ENCODE data around the gene IGSF8. TPM values are rescaled to one million over a fixed set of nuclear protein-coding genes. Genes with fewer than 3 reads are reported as not detected.

IGSF8 gene
- total RNA-seq, 1 donor from 2014 or later: 17.2 TPM

DNA sequence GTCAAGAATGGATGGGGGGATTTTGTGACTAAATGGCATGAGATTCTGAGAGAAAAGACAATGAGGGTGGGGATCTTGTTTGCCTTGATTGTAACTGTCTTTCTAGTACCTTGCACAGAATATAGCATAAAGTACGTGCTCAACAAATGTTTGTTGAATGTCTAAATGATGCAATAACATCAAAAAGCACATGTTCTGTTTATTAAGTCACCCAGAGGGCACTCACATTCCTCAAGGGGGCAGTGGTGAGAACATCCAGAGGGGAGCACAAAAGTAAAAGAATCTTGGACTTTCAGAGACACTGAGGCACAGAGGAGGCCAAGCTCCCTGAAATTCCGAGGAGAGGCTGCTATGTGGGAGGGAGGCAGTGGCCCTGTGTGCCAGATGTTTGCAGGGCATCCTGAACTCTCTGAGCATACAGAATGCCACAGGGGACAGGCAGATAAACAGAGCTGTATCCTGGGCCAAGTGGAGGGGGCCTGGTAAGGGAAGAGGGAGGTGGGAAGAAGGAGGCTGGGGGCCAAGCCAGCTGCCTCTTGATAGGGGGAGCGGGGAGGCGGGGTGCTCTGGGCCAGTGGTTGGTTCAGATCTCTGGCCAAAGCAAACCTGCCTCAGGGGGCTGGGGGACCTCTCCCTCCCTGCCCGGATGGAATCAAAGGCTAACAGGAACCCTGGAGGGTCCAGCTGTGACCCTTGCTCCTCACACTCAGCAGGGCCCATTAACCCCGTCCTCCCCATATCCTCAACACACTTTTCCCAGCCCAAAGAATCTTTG is 10.7 kb upstream of the IGSF8 start:
- Mint-ChIP-seq H3K9me3 (ENCODE audit: unreplicated experiment) (no peaks in the 10 kb centered on the region), H3K4me1 (ENCODE audit: unreplicated experiment) (peaks cover 30% of the 10 kb centered on the region), H3K27me3 (ENCODE audit: unreplicated experiment) (peaks cover 18% of the 10 kb centered on the region), H3K27ac (ENCODE audit: unreplicated experiment) (no peak overlapping the region), H3K36me3 (ENCODE audit: low read depth, unreplicated experiment) (peaks cover 4% of the 10 kb centered on the region), H3K4me3 (ENCODE audit: unreplicated experiment) (peak overlapping the region; percentile 2)
- peak; percentile 58 for DNase-seq (ENCODE audit: low spot score)
- TF ChIP-seq, protein P1, sequence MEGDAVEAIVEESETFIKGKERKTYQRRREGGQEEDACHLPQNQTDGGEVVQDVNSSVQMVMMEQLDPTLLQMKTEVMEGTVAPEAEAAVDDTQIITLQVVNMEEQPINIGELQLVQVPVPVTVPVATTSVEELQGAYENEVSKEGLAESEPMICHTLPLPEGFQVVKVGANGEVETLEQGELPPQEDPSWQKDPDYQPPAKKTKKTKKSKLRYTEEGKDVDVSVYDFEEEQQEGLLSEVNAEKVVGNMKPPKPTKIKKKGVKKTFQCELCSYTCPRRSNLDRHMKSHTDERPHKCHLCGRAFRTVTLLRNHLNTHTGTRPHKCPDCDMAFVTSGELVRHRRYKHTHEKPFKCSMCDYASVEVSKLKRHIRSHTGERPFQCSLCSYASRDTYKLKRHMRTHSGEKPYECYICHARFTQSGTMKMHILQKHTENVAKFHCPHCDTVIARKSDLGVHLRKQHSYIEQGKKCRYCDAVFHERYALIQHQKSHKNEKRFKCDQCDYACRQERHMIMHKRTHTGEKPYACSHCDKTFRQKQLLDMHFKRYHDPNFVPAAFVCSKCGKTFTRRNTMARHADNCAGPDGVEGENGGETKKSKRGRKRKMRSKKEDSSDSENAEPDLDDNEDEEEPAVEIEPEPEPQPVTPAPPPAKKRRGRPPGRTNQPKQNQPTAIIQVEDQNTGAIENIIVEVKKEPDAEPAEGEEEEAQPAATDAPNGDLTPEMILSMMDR (IDR thresholded peaks at IDR 0.05; ENCODE audit: unreplicated experiment): peak; percentile 49

DNA sequence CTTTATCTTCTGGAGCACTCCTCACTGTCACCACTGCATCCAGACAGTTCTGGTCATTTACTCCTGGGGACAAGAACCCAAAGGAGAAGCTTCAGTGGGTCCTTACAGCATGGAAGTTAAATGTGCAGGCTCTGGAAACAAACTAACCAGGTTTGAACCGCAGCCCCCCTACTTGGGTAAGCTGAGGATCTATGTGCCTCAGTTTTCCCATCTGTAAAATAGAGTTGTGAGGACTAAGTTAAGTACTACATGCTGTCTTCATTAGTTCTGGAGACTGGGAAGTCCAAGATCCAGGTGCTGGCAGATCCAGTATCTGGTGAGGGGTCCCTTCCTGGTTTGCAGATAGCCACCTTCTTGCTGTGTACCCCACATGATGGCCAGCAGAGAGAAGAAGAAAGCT is 9.1 kb upstream of the IGSF8 start:
- TF ChIP-seq, protein P1 (IDR thresholded peaks at IDR 0.05; ENCODE audit: unreplicated experiment): no peak
- Mint-ChIP-seq H3K27ac (ENCODE audit: unreplicated experiment) (no peak overlapping the region), H3K4me1 (ENCODE audit: unreplicated experiment) (peaks cover 30% of the 10 kb centered on the region), H3K36me3 (ENCODE audit: low read depth, unreplicated experiment) (no peaks in the 10 kb centered on the region), H3K4me3 (ENCODE audit: unreplicated experiment) (no peak overlapping the region), H3K9me3 (ENCODE audit: unreplicated experiment) (no peaks in the 10 kb centered on the region), H3K27me3 (ENCODE audit: unreplicated experiment) (peaks cover 13% of the 10 kb centered on the region)
- DNase-seq (ENCODE audit: low spot score): no peak

DNA sequence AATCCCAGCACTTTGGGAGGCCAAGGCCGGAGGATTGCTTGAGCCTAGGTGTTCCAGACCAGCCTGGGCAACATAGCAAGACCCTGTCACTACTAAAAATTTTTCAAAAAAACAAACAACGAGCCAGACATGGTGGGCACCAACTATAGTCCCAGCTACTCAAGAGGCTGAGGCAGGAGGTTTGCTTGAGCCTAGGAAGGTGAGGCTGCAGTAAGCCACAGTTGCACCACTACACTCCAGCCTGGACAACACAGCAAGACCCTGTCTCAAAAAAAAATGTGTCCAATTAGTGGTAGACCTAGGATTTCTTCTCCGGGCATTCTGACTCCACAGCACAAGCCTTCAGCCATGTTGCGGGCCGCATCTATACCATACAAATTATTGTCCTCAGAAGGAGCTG is 6.7 kb upstream of the IGSF8 start:
- TF ChIP-seq, protein P1 (IDR thresholded peaks at IDR 0.05; ENCODE audit: unreplicated experiment): no peak
- Mint-ChIP-seq H3K4me1 (ENCODE audit: unreplicated experiment) (peaks cover 32% of the 10 kb centered on the region), H3K9me3 (ENCODE audit: unreplicated experiment) (no peaks in the 10 kb centered on the region), H3K36me3 (ENCODE audit: low read depth, unreplicated experiment) (no peaks in the 10 kb centered on the region), H3K27me3 (ENCODE audit: unreplicated experiment) (peaks cover 13% of the 10 kb centered on the region), H3K4me3 (ENCODE audit: unreplicated experiment) (no peak overlapping the region), H3K27ac (ENCODE audit: unreplicated experiment) (no peak overlapping the region)
- no peak for DNase-seq (ENCODE audit: low spot score)

DNA sequence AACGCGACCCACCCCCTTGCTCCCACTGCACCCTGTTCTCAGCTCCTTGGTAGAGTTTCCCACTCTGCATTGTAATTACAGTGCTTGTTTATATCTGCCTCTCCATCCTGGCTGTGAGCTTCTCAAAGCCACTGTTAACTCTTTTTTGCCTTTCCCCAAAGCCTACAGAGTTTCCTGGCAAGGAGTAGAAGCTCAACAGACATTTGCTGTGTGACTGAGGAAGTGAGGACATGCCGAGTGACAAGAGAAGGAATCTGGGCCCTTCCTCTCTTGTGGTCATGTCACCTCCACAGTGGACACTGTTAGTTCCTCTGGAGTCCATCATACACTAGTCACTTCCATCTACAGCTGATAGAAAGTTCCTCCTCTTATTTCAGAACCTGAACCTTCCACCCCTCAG is 6.1 kb upstream of the IGSF8 start:
- Mint-ChIP-seq H3K4me3 (ENCODE audit: unreplicated experiment) (no peak overlapping the region), H3K27me3 (ENCODE audit: unreplicated experiment) (peaks cover 11% of the 10 kb centered on the region), H3K36me3 (ENCODE audit: low read depth, unreplicated experiment) (no peaks in the 10 kb centered on the region), H3K4me1 (ENCODE audit: unreplicated experiment) (peaks cover 33% of the 10 kb centered on the region), H3K27ac (ENCODE audit: unreplicated experiment) (peak overlapping the region; percentile 83), H3K9me3 (ENCODE audit: unreplicated experiment) (no peaks in the 10 kb centered on the region)
- DNase-seq (ENCODE audit: low spot score): no peak
- TF ChIP-seq, protein P1 (IDR thresholded peaks at IDR 0.05; ENCODE audit: unreplicated experiment): no peak

GRCh38 chr1:160103658-160104408 is 5.4 kb upstream of the IGSF8 start:
- no peaks in the 10 kb centered on the region for H3K36me3 Mint-ChIP-seq (ENCODE audit: low read depth, unreplicated experiment)
- no peak for DNase-seq (ENCODE audit: low spot score)
- peaks cover 32% of the 10 kb centered on the region for H3K4me1 Mint-ChIP-seq (ENCODE audit: unreplicated experiment)
- no peak overlapping the region for H3K27ac Mint-ChIP-seq (ENCODE audit: unreplicated experiment)
- H3K27me3 Mint-ChIP-seq (ENCODE audit: unreplicated experiment): peaks cover 8% of the 10 kb centered on the region
- TF ChIP-seq, protein P1 (IDR thresholded peaks at IDR 0.05; ENCODE audit: unreplicated experiment): no peak
- no peak overlapping the region for H3K4me3 Mint-ChIP-seq (ENCODE audit: unreplicated experiment)
- H3K9me3 Mint-ChIP-seq (ENCODE audit: unreplicated experiment): no peaks in the 10 kb centered on the region

Measured in endothelial cell (in vitro differentiated cells).